NCI-H2227 (cell line): ENCODE measurements around the gene MYO16.

Experiments
- DNase-seq: peaks from one replicate; lab custom pipeline; 2025; ENCODE audit not compliant: unreplicated experiment; lab: John Stamatoyannopoulos, UW

The MYO16 gene

GRCh38 chr13:109220631-109221030, 591.2 kb downstream of the MYO16 start:
- no peak for DNase-seq

- DNase-seq = no peak
These were observed 594.6 kb downstream of the MYO16 start for GRCh38 chr13:109224033-109224432.

- no peak for DNase-seq
These were observed 597.2 kb downstream of the MYO16 start for GRCh38 chr13:109226631-109227030.

- no peak for DNase-seq
These were observed 598.0 kb downstream of the MYO16 start for GRCh38 chr13:109227344-109227940.

- no peak for DNase-seq
These were observed 598.8 kb downstream of the MYO16 start for GRCh38 chr13:109228211-109228610.

- DNase-seq = no peak
These were observed 602.5 kb downstream of the MYO16 start for GRCh38 chr13:109231888-109232287.

- DNase-seq = no peak
These were observed 603.9 kb downstream of the MYO16 start for GRCh38 chr13:109233293-109233692.

GRCh38 chr13:109235901-109236300, 606.5 kb downstream of the MYO16 start:
- DNase-seq = no peak

- DNase-seq = no peak
These were observed 611.7 kb downstream of the MYO16 start for GRCh38 chr13:109241160-109241559.

GRCh38 chr13:109243311-109243951, 614.0 kb downstream of the MYO16 start:
- no peak for DNase-seq

- no peak for DNase-seq
These were observed 615.2 kb downstream of the MYO16 start for GRCh38 chr13:109244566-109244965.

- DNase-seq = no peak
These were observed 616.6 kb downstream of the MYO16 start for GRCh38 chr13:109246001-109246400.

- no peak for DNase-seq
These were observed 620.5 kb downstream of the MYO16 start for GRCh38 chr13:109249780-109250528.

- DNase-seq = no peak
These were observed 622.5 kb downstream of the MYO16 start for GRCh38 chr13:109251956-109252355.

GRCh38 chr13:109253316-109253715, 623.9 kb downstream of the MYO16 start:
- DNase-seq = no peak

- DNase-seq = no peak
These were observed 624.9 kb downstream of the MYO16 start for GRCh38 chr13:109254274-109254673.

- DNase-seq = no peak
These were observed 625.9 kb downstream of the MYO16 start for GRCh38 chr13:109255141-109255856.

- no peak for DNase-seq
These were observed 627.7 kb downstream of the MYO16 start for GRCh38 chr13:109256866-109257760.
